ENCODE results near the gene DTNB.
A peak's percentile ranks its signal among the peaks of the same experiment; 100 is the strongest.
"Not testable (repeated sequence)": the region's sequence is repeated elsewhere in the genome, so short reads cannot be mapped to it uniquely, and the experiment has no call there.

Gene DTNB

DNA sequence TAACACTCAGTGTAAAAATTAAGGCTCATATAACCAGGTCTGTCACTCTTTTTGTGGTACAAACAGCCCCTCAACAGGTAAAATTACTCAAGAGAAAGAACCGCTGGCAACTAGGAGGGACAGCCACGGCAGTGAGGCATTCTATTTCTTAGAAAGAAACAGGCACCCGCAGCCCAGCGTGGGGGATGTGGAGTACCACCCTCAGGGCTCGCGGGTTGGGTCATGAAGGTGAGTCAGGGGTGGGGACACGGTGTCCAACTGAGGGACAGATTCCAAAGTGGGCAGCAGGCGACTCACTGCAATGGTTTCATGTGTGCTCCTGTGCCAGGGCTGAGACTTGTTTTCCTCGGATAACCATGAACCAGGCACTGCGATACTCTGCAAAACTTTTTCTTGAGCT lies 129.4 kb downstream of the DTNB start:
- Mint-ChIP-seq H3K4me3 (no peak overlapping the region), H3K9me3 (no peaks in the 10 kb centered on the region), H3K27ac (no peak overlapping the region), H3K4me1 (ENCODE audit: low read depth) (peaks cover 18% of the 10 kb centered on the region), H3K36me3 (ENCODE audit: low read depth) (no peaks in the 10 kb centered on the region), H3K27me3 (no peaks in the 10 kb centered on the region)
- no peak for DNase-seq

DNA sequence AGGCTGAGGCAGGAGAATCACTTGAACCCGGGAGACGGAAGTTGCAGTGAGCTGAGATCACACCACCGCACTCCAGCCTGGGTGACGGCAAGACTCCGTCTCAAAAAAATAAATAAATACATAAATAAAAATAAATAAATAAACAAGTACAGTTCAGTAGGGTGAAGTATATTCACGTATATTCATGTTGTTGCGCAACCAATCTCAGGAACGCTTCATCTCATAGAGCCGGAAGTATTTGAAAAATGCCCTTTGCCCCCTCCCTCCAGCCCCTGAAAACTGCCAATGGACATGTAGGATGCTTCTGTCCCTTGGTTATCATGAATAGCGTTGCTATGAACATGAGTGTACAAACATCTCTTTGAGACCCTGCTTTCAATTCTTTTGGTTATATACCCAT lies 132.0 kb downstream of the DTNB start:
- H3K4me3 Mint-ChIP-seq, result no peak overlapping the region
- peaks cover 19% of the 10 kb centered on the region for H3K4me1 Mint-ChIP-seq (ENCODE audit: low read depth)
- no peak for DNase-seq
- peaks cover 2% of the 10 kb centered on the region for H3K36me3 Mint-ChIP-seq (ENCODE audit: low read depth)
- no peak overlapping the region for H3K27ac Mint-ChIP-seq
- H3K9me3 Mint-ChIP-seq, result no peaks in the 10 kb centered on the region
- H3K27me3 Mint-ChIP-seq, result no peaks in the 10 kb centered on the region

DNA sequence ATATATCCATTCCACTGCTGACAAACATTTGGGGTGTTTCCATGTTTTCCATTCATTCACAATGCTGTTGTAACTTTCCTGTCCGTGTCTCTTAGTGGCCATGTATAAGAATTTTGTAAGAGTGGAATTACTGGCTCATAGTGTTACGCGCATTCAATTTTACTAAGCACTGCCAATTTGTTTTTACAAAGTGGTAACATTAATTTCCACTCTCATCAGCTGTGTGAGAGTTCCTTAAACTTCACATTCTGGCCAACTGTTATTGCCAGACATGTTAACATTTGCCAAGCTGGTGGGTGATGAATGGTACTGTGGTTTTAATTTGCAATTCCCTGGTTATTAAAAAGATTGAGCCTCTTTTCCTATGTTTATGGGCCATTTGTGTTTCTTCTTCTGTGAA lies 134.2 kb downstream of the DTNB start:
- Mint-ChIP-seq H3K4me1 (ENCODE audit: low read depth) (peaks cover 12% of the 10 kb centered on the region), H3K4me3 (no peak overlapping the region), H3K27me3 (no peaks in the 10 kb centered on the region), H3K27ac (peak overlapping the region; percentile 26), H3K36me3 (ENCODE audit: low read depth) (peaks cover 4% of the 10 kb centered on the region), H3K9me3 (no peaks in the 10 kb centered on the region)
- DNase-seq, result no peak

DNA sequence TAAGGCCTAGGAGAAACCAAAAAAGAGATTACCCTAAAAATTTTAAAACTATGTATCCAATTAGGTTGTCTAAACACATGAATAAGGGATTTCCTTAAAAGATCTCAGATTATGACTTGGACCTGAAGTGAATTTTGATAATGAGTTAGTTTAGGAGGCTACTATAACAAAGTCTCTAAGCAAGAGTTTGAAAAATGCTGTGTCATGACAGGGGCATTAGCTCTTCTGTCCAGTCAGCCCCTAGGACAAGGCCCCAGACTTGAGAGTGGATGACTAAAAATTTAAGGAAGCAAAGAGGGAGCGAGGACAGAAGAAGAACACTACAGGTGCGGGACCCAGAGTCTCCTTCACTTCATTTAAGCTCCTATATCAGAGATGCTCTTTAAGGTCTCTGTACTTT lies 135.9 kb downstream of the DTNB start:
- Mint-ChIP-seq H3K4me1 (ENCODE audit: low read depth) (peaks cover 7% of the 10 kb centered on the region), H3K9me3 (no peaks in the 10 kb centered on the region), H3K27me3 (no peaks in the 10 kb centered on the region), H3K36me3 (ENCODE audit: low read depth) (peaks cover 4% of the 10 kb centered on the region), H3K4me3 (no peak overlapping the region), H3K27ac (no peak overlapping the region)
- DNase-seq, result no peak

DNA sequence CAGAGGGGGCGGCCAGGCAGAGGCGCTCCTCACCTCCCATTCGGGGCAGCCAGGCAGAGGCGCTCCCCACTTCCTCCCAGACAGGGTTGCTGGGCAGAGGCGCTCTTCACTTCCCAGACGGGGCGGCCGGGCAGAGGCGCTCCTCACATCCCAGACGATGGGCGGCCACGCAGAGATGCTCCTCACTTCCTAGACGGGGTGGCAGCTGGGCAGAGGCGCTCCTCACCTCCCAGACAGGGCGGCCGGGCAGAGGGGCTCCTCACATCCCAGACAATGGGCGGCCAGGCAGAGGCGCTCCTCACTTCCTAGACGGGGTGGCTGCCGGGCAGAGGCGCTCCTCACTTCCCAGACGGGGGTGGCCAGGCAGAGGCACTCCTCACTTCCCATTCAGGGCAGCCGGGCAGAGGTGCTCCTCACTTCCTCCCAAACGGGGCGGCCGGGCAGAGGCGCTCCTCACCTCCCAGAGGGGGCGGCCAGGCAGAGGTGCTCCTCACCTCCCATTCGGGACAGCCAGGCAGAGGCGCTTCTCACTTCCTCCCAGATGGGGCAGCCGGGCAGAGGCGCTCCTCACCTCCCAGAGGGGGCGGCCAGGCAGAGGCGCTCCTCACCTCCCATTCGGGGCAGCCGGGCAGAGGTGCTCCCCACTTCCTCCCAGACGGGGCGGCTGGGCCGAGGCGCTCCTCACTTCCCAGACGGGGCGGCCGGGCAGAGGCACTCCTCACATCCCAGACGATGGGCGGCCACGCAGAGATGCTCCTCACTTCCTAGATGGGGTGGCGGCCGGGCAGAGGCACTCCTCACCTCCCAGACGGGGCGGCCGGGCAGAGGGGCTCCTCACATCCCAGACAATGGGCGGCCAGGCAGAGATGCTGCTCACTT lies 137.7 kb downstream of the DTNB start:
- H3K9me3 Mint-ChIP-seq; DNase-seq; H3K4me3 Mint-ChIP-seq; H3K36me3 Mint-ChIP-seq (ENCODE audit: low read depth); H3K27me3 Mint-ChIP-seq; H3K27ac Mint-ChIP-seq: not testable (repeated sequence)
- H3K4me1 Mint-ChIP-seq (ENCODE audit: low read depth), result peaks cover 12% of the 10 kb centered on the region

DNA sequence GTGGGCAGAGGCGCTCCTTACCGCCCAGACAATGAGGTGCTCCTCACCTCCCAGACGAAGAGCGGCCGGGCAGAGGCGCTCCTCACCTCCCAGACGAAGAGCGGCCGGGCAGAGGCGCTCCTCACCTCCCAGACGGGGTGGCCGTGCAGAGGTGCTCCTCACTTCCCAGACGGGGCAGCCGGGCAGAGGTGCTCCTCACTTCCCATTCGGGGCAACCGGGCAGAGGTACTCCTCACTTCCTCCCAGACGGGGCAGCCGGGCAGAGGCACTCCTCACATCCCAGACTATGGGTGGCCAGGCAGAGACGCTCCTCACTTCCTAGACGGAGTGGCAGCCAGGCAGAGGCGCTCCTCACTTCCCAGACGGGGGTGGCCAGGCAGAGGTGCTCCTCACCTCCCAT lies 138.4 kb downstream of the DTNB start:
- H3K36me3 Mint-ChIP-seq (ENCODE audit: low read depth); H3K9me3 Mint-ChIP-seq; H3K27ac Mint-ChIP-seq; DNase-seq; H3K27me3 Mint-ChIP-seq; H3K4me3 Mint-ChIP-seq: not testable (repeated sequence)
- H3K4me1 Mint-ChIP-seq (ENCODE audit: low read depth), result peaks cover 12% of the 10 kb centered on the region

DNA sequence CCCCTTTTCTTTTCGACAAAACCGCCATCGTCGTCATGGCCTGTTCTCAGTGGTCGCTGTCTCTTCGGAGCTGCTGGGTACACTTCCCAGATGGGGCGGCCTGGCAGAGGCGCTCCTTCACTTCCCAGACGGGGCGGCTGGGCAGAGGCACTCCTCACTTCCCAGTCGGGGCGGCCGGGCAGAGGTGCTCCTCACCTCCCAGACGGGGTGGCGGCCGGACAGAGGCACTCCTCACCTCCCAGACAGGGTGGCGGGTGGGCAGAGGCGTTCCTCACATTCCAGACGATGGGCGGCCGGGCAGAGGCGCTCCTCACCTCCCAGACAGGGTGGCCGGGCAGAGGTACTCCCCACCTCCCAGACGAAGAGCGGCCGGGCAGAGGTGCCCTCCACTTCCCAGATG lies 138.9 kb downstream of the DTNB start:
- H3K4me1 Mint-ChIP-seq (ENCODE audit: low read depth), result peaks cover 10% of the 10 kb centered on the region
- no peaks in the 10 kb centered on the region for H3K27me3 Mint-ChIP-seq
- H3K4me3 Mint-ChIP-seq, result no peak overlapping the region
- peaks cover 6% of the 10 kb centered on the region for H3K36me3 Mint-ChIP-seq (ENCODE audit: low read depth)
- no peaks in the 10 kb centered on the region for H3K9me3 Mint-ChIP-seq
- no peak overlapping the region for H3K27ac Mint-ChIP-seq
- no peak for DNase-seq

DNA sequence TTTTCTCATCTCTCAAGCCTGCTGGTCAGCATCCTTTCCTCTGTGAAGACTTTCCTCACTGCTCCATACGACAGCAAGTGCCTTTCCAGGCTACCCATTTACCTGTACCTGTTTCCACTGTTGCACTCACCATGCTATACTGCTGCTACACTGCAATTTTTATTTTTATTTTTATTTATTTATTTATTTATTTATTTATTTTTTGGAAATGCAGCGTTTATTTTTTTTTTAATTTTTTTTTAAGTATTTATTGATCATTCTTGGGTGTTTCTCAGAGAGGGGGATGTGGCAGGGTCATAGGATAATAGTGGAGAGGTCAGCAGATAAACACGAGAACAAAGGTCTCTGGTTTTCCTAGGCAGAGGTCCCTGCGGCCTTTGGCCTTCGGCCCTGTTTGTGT lies 139.6 kb downstream of the DTNB start:
- not testable (repeated sequence) for DNase-seq; H3K4me1 Mint-ChIP-seq (ENCODE audit: low read depth); H3K9me3 Mint-ChIP-seq; H3K4me3 Mint-ChIP-seq; H3K36me3 Mint-ChIP-seq (ENCODE audit: low read depth); H3K27me3 Mint-ChIP-seq
- peak overlapping the region; percentile 42 for H3K27ac Mint-ChIP-seq

DNA sequence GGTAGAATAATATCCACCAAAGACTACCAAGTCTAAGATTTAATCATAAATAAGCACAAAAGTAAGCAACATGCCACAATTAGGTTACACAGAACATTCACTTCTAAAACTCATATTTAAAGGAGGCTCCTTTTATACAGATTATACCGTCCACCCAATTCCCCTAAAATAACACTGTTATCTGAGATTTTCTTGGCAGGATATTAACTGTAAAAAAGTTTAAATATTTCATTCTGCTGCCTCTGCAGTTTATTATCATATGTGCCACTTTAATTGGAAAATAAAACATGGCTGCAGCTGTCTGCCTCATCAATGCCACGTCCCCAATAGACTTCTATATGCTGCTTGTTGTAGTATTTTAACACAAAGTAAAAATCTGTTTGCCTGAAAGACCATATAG lies 140.9 kb downstream of the DTNB start:
- Mint-ChIP-seq H3K4me1 (ENCODE audit: low read depth) (peaks cover 5% of the 10 kb centered on the region), H3K36me3 (ENCODE audit: low read depth) (peaks cover 9% of the 10 kb centered on the region), H3K4me3 (no peak overlapping the region)

DNA sequence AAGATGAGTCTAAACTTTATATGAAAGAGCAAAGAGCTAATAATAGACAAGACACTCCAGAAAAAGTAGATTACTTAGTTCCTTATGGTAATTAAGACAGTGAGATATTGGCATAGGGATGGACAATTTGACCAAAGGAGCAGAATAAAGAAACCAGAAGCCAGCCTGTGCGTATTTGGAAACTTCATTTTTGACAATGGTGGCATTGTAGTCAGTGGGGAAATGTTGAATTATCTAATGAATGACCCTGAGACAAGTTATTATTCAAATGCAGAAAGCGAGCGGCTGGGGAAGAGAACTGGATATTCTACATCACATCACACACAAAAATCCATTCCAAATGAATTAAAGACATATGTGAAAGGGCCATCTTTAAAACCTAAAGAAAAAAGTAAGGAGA lies 144.3 kb downstream of the DTNB start:
- Mint-ChIP-seq H3K27me3 (no peaks in the 10 kb centered on the region), H3K36me3 (ENCODE audit: low read depth) (peaks cover 5% of the 10 kb centered on the region), H3K4me3 (no peak overlapping the region), H3K4me1 (ENCODE audit: low read depth) (peaks cover 5% of the 10 kb centered on the region), H3K9me3 (no peaks in the 10 kb centered on the region), H3K27ac (no peak overlapping the region)
- DNase-seq, result no peak

More for the DNA sequence above, 140.9 kb downstream of the DTNB start:
- no peak for DNase-seq
- Mint-ChIP-seq H3K27ac (no peak overlapping the region), H3K27me3 (no peaks in the 10 kb centered on the region), H3K9me3 (no peaks in the 10 kb centered on the region)

DNA sequence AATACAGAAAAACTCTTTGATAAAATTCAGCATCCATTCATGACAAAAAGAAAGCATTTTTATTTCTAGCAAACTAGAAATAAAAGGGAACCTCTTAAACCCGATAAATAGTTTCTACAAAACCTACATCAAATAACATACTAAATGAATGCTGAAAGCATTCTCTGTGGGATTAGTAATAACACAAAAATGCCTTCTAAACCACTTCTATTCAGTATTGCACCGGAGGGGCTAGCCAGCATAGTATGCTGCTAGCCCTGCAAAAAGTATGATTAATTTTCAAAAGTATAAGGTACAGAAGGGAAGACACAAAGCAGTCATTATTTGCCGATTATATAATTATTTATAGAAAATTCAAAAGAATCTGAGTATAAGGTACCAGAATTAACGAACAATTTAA lies 145.2 kb downstream of the DTNB start:
- Mint-ChIP-seq H3K36me3 (ENCODE audit: low read depth) (peaks cover 5% of the 10 kb centered on the region), H3K4me1 (ENCODE audit: low read depth) (peaks cover 5% of the 10 kb centered on the region)
- no peak for DNase-seq

DNA sequence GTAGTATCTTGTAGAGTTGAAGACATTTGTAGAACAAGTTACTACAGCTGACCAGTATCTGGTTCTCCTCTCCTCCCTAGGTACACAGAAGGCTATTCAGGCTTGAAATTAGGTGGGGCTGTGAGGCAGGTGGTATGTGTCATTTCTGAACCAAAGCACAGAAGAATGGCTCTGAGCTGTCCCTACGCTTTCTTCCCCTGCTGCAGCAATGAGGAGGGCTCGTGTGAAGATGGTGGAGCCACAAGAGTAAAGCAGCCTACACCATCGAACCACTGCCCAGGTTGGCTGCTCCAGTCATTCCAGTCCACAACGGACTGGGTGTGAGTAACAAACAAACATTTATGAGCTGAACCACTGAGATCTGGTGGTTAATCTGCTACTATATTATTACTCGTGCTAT lies 148.9 kb downstream of the DTNB start:
- H3K4me1 Mint-ChIP-seq (ENCODE audit: low read depth), result peaks cover 7% of the 10 kb centered on the region
- peaks cover 3% of the 10 kb centered on the region for H3K36me3 Mint-ChIP-seq (ENCODE audit: low read depth)
- H3K27me3 Mint-ChIP-seq, result no peaks in the 10 kb centered on the region
- H3K27ac Mint-ChIP-seq, result no peak overlapping the region
- no peaks in the 10 kb centered on the region for H3K9me3 Mint-ChIP-seq
- H3K4me3 Mint-ChIP-seq, result no peak overlapping the region
- DNase-seq, result no peak

More for the DNA sequence above, 145.2 kb downstream of the DTNB start:
- Mint-ChIP-seq H3K9me3 (no peaks in the 10 kb centered on the region), H3K27ac (no peak overlapping the region), H3K27me3 (no peaks in the 10 kb centered on the region), H3K4me3 (no peak overlapping the region)

DNA sequence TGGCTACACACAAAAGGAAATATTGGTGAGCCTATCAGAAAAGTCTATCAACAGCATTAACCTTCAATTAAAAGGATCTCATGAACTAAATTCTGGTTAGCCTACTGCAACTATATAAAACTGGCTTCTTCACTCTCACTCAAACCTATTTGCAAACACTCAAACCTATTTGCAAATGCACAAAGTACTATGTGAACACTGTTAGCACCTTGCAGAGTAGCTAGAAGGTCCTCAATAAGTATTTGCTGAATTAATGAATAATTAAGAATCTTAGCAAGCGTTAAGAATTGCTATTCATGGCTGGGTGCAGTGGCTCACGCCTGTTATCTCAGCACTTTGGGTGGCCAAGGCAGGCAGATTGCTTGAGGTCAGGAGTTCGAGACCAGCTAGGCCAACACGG lies 150.3 kb downstream of the DTNB start:
- DNase-seq, result no peak
- Mint-ChIP-seq H3K4me1 (ENCODE audit: low read depth) (peaks cover 7% of the 10 kb centered on the region), H3K9me3 (no peaks in the 10 kb centered on the region), H3K27ac (no peak overlapping the region), H3K27me3 (no peaks in the 10 kb centered on the region), H3K4me3 (no peak overlapping the region), H3K36me3 (ENCODE audit: low read depth) (peaks cover 3% of the 10 kb centered on the region)

DNA sequence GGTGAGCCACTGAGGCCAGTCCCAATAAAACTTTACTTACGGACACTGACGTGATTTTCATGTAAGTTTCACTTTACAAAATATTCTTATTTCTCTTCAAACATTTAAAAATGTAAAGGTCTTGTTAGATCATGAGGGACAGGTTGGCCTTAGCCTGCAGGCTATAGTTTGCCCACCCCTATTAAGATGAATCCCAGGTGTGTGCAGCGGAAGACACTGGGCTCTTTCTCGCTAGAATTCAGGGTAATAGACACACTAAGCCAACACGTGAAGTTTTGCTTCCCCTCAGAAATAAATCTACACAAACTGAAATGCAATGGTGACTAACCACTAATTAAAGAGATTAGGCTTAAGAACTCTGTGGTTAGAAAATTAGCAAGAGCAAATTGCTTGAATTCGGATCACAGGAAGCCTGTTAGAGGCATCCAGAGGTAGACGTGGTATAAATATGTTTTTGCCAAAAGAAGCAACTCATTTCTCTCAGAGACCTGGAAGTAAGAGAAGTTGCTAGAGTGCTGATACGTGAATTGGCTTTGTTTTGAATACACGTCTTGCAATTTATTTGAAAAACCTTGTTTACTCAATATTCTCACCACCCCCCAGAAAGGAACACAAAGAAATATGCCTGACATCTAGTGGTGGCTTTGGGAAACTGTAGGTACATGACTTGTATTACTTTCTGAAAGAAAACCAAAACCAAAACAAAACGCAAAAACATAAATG lies 151.6 kb downstream of the DTNB start:
- no peaks in the 10 kb centered on the region for H3K27me3 Mint-ChIP-seq
- peaks cover 10% of the 10 kb centered on the region for H3K4me1 Mint-ChIP-seq (ENCODE audit: low read depth)
- H3K36me3 Mint-ChIP-seq (ENCODE audit: low read depth), result no peaks in the 10 kb centered on the region
- no peaks in the 10 kb centered on the region for H3K9me3 Mint-ChIP-seq
- DNase-seq, result no peak
- no peak overlapping the region for H3K4me3 Mint-ChIP-seq
- peak overlapping the region; percentile 65 for H3K27ac Mint-ChIP-seq

DNA sequence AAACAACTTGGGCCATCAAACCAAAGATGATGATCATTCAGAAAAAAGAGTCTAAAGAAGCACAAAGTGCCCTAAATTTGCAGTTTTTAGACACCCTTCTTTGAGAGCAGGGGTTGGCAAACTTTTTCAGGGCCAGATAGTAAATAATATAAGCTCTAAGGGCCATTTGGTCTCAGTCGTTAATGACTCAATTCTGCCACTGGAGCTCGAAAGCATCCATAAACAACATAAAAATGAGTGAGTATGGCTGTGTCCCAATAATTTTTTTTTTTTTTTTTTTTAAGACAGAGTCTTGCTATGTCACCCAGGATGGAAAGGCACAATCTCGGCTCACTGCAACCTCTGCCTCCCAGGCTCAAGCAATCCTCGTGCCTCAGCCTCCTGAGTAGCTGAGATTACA lies 152.3 kb downstream of the DTNB start:
- no peaks in the 10 kb centered on the region for H3K27me3 Mint-ChIP-seq

More for the DNA sequence above, 152.3 kb downstream of the DTNB start:
- Mint-ChIP-seq H3K27ac (no peak overlapping the region), H3K9me3 (no peaks in the 10 kb centered on the region), H3K36me3 (ENCODE audit: low read depth) (no peaks in the 10 kb centered on the region), H3K4me1 (ENCODE audit: low read depth) (peaks cover 11% of the 10 kb centered on the region), H3K4me3 (no peak overlapping the region)
- no peak for DNase-seq
